Peyer's patch (tissue), 4 donors: ENCODE results near the gene TMEM175. TPM values are rescaled to one million over a fixed set of nuclear protein-coding genes. Genes with fewer than 3 reads are reported as not detected.

Experiments used
- DNase-seq, 3 donors: peaks; one replicate each; pipeline ENCODE4 v3.0.0-alpha.2; 2017 to 2019
- H3K27ac ChIP-seq, 4 donors: fragments of 200-600 bp; sonication (generic); one replicate each; pipeline ENCODE4 v1.5.1; 2016 to 2019
- H3K27me3 ChIP-seq, 2 donors: fragments of 200-600 bp; sonication (generic); one replicate each; pipeline ENCODE4 v1.5.1; 2019
- H3K36me3 ChIP-seq, 3 donors: fragments of 200-600 bp; sonication (generic); one replicate each; pipeline ENCODE4 v1.5.1; 2016 to 2019
- H3K4me1 ChIP-seq, 4 donors: fragments of 200-600 bp; sonication (generic); one replicate each; pipeline ENCODE4 v1.5.1; 2016 to 2019
- H3K4me3 ChIP-seq, 4 donors: fragments of 200-600 bp; sonication (generic); 1 replicate in 3 of 4; 2 replicates in 1 of 4; pipeline ENCODE4 v1.5.1; 2016 to 2019; ENCODE audit warnings: mild to moderate bottlenecking in 1 of 4
- H3K9me3 ChIP-seq, 4 donors: fragments of 200-600 bp; sonication (generic); one replicate each; pipeline ENCODE4 v1.5.1; 2016 to 2019; ENCODE audit warnings: mild to moderate bottlenecking in 1 of 4
- CTCF ChIP-seq, 6 experiments: fragments of 450-650 bp in 4 of 6; fragments of 200-600 bp in 2 of 6; sonication (generic) in 1 of 6; IDR thresholded peaks; one replicate each; pipeline ENCODE4 v1.5.1; 2017 to 2019; ENCODE audit warnings: antibody characterized with exemption in 6 of 6, mild to moderate bottlenecking in 3 of 6, moderate library complexity in 1 of 6
- POLR2A ChIP-seq, 2 donors: fragments of 450-650 bp; IDR thresholded peaks; one replicate each; pipeline ENCODE4 v1.5.1; 2017; ENCODE audit warnings: antibody characterized with exemption in 2 of 2, mild to moderate bottlenecking in 2 of 2, moderate library complexity in 2 of 2
- total RNA-seq, 4 donors: library from RNA; depleted of rRNA; stranded (reverse); fragments of >200 nt; gene quantifications; one replicate each; pipeline ENCODE4 v1.1.0, GENCODE V29; 2016

TMEM175 gene
- total RNA-seq, 4 donors from 2014 or later = 46.1 to 111 (median 56.6) TPM

- no peak for TF ChIP-seq POLR2A (IDR thresholded peaks at IDR 0.05)
- TF ChIP-seq CTCF (IDR thresholded peaks at IDR 0.05) = no peak
- H3K9me3 ChIP-seq = no peaks in the 10 kb centered on the region
- no peak overlapping the region for H3K27ac ChIP-seq
- peak in 2 of 3 donors; percentile 38 for DNase-seq
- H3K36me3 ChIP-seq = peaks cover 0 to 11% (median 0%) of the 10 kb centered on the region in 3 donors
- H3K27me3 ChIP-seq = no peaks in the 10 kb centered on the region
- no peaks in the 10 kb centered on the region for H3K4me1 ChIP-seq
- no peak overlapping the region for H3K4me3 ChIP-seq
These were observed 18.1 kb downstream of the TMEM175 start for GRCh38 chr4:950136-951020.

DNA sequence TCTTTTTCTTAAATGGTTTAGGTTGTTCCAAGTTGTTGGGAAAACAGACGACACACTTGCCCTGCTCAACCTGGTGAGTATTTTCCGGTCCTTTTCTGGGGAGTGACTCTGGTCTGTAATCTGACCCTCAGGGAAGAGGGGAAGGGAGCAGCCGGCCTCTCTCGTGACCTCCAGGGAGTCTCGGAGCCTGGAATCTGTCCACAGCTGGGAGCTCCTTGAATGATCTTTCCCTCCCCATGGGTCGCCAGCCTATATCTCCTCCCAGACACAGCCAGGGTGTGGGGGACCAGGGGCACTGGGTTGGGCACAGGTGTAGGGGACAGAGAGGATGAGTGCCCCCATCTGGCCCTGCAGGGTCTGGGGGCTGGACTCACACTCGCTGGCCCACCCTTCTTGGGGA is 18.9 kb downstream of the TMEM175 start:
- peaks cover 0 to 14% (median 0%) of the 10 kb centered on the region in 3 donors for H3K36me3 ChIP-seq
- H3K27me3 ChIP-seq = no peaks in the 10 kb centered on the region
- DNase-seq = peak in 1 of 3 donors; percentile 41
- no peaks in the 10 kb centered on the region for H3K4me1 ChIP-seq
- H3K27ac ChIP-seq = no peak overlapping the region
- no peaks in the 10 kb centered on the region for H3K9me3 ChIP-seq
- H3K4me3 ChIP-seq = no peak overlapping the region
- TF ChIP-seq POLR2A (IDR thresholded peaks at IDR 0.05) = no peak
- TF ChIP-seq CTCF (IDR thresholded peaks at IDR 0.05) = no peak

DNA sequence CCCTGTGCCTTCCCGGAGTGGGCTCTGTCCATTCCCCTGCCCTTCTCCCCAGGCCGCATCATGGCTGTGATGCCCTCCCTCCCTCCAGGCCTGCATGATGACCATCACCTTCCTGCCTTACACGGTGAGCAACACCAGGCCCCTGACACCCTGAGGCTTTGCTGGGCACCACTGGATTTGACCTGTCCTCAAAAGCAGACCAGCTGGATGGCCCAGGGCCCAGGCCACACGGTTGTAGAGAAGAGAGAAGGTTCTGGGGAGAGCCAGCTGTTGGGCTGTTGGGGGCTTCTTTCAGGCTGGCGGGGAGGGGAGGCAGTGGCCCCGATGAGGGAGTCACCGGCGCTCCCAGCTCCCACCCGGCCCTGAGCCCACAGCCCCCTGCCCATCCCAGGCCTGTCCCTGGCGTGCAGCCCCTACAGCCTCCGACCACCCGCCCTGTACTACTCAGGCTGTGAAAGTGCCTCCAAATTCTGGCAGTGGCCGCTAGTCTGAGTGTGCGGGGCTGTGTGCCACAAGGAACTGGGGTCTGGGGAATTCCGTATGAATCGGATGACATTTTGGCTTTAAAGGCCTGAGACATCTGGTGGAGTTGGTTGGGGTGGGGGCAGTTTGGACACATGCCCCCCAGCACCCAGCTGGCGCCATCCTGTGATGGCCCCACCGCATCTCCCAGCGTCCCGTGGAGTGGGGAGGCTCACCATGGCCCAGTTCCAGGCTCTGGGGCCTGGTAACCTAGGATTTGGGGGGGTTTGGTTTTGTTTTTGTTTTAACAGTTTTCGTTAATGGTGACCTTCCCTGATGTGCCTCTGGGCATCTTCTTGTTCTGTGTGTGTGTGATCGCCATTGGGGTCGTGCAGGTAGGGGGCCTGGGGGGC is 19.6 kb downstream of the TMEM175 start:
- Histone ChIP-seq H3K9me3 (no peaks in the 10 kb centered on the region), H3K4me1 (no peaks in the 10 kb centered on the region), H3K27me3 (no peaks in the 10 kb centered on the region), H3K4me3 (no peak overlapping the region), H3K36me3 (peaks cover 0 to 14% (median 0%) of the 10 kb centered on the region in 3 donors), H3K27ac (no peak overlapping the region)
- DNase-seq = peak in 1 of 3 donors; percentile 42
- TF ChIP-seq CTCF (IDR thresholded peaks at IDR 0.05) (no peak), POLR2A (IDR thresholded peaks at IDR 0.05) (no peak)

DNA sequence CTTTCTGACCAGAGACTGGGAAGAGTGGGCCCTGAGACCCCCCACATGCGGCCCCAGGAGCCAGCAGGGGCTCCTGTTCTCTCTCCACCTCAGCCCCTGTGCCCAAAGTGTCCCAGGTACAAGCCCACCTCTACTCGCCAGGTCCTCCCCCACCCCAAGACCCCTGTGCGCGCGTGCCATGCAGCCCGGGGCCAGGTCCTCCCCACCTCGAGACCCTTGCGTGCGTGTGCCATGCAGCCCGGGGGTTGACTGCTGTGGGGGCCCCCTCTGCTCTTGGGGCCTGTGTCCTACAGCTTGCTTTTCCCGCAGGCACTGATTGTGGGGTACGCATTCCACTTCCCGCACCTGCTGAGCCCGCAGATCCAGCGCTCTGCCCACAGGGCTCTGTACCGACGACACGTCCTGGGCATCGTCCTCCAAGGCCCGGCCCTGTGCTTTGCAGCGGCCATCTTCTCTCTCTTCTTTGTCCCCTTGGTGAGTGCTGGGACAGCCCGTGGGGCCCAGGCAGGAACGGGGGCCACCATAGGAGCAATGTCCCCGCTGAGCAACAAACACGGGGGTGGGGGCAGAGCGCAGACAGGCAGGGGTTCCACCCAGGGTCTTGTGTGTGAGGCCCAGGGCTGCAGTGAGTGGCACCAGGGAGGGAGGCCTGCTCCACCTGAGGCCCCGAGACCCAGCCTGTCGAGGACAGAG is 20.8 kb downstream of the TMEM175 start:
- TF ChIP-seq POLR2A (IDR thresholded peaks at IDR 0.05) (no peak), CTCF (IDR thresholded peaks at IDR 0.05) (no peak)
- Histone ChIP-seq H3K27me3 (no peaks in the 10 kb centered on the region), H3K4me1 (no peaks in the 10 kb centered on the region), H3K9me3 (no peaks in the 10 kb centered on the region), H3K36me3 (peaks cover 0 to 19% (median 0%) of the 10 kb centered on the region in 3 donors), H3K4me3 (no peak overlapping the region), H3K27ac (no peak overlapping the region)
- peak in 1 of 3 donors; percentile 44 for DNase-seq

DNA sequence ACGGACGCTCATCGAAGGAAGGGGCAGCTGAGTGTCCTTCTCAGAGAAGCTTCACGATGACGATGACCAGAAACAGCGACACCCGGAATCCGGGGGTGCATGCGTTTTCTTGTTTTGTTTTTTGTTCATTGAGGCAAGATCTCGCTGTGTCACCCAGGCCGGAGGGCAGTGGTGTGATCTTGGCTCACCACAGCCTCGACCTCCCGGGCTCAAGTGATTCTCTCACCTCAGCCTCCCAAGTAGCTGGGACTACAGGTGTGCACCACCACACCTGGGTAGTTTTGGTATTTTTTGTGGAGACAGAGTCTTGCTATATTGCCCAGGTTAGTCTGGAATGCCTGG is 21.3 kb downstream of the TMEM175 start:
- H3K4me1 ChIP-seq = no peaks in the 10 kb centered on the region
- no peaks in the 10 kb centered on the region for H3K27me3 ChIP-seq
- H3K4me3 ChIP-seq = no peak overlapping the region
- no peak overlapping the region for H3K27ac ChIP-seq
- H3K9me3 ChIP-seq = no peaks in the 10 kb centered on the region
- peak in 1 of 3 donors; percentile 39 for DNase-seq
- H3K36me3 ChIP-seq = peaks cover 0 to 24% (median 0%) of the 10 kb centered on the region in 3 donors
- TF ChIP-seq POLR2A (IDR thresholded peaks at IDR 0.05) (no peak), CTCF (IDR thresholded peaks at IDR 0.05) (no peak)
